Natural killer cell (primary cell): Measurements from ENCODE around the gene PEX10. TPM values are rescaled to one million over a fixed set of nuclear protein-coding genes. Genes with fewer than 3 reads are reported as not detected.

Experiments
- ATAC-seq, 3 donors: fragments of 150-1000 bp in 2 of 3; fragments of 200-7000 bp in 1 of 3; cut with Tn5 transposase; 1 replicate in 1 of 3; 2 replicates in 2 of 3; pipeline ENCODE4 v1.10.0; 2021; ENCODE audit warnings: mild to moderate bottlenecking in 2 of 3, moderate library complexity in 2 of 3
- DNase-seq, 2 donors: peaks; one replicate each; pipeline versions ENCODE4 v3.0.0 to v3.0.0-alpha.2; 2013 to 2021; ENCODE audit warnings: mixed read lengths in 1 of 2
- H3K27ac ChIP-seq: one replicate; pipeline ENCODE4 v1.5.1; 2013; ENCODE audit warnings: mild to moderate bottlenecking, low read length
- H3K27me3 ChIP-seq: one replicate; pipeline ENCODE4 v1.6.1; 2013; ENCODE audit warnings: low read length; ENCODE audit not compliant: control insufficient read depth, insufficient read depth
- H3K36me3 ChIP-seq: one replicate; pipeline ENCODE4 v1.6.1; 2013; ENCODE audit warnings: low read length; ENCODE audit not compliant: control insufficient read depth, insufficient read depth
- H3K4me1 ChIP-seq: one replicate; pipeline ENCODE4 v1.6.1; 2013; ENCODE audit warnings: low read length; ENCODE audit not compliant: control insufficient read depth, insufficient read depth
- H3K4me3 ChIP-seq: one replicate; pipeline ENCODE4 v1.5.1; 2013; ENCODE audit warnings: low read length
- H3K9me3 ChIP-seq: one replicate; pipeline ENCODE4 v1.6.1; 2013; ENCODE audit warnings: low read length; ENCODE audit not compliant: control insufficient read depth, insufficient read depth
- H3K27ac Mint-ChIP-seq, 2 donors: one replicate each; pipeline ENCODE4 v1.8.0; 2022; ENCODE audit warnings: mild to moderate bottlenecking in 2 of 2, mixed read lengths in 2 of 2, moderate library complexity in 1 of 2
- H3K27me3 Mint-ChIP-seq, 2 donors: one replicate each; pipeline ENCODE4 v1.8.0; 2022; ENCODE audit warnings: low read depth in 2 of 2, mixed read lengths in 2 of 2
- H3K36me3 Mint-ChIP-seq: one replicate; pipeline ENCODE4 v1.8.0; 2022; ENCODE audit warnings: mixed read lengths
- H3K4me1 Mint-ChIP-seq, 2 donors: one replicate each; pipeline ENCODE4 v1.8.0; 2022; ENCODE audit warnings: mixed read lengths in 2 of 2
- H3K4me3 Mint-ChIP-seq: one replicate; pipeline ENCODE4 v1.8.0; 2022; ENCODE audit warnings: mild to moderate bottlenecking, moderate library complexity, mixed read lengths
- H3K9me3 Mint-ChIP-seq, 2 donors: one replicate each; pipeline ENCODE4 v1.8.0; 2022; ENCODE audit warnings: mixed read lengths in 2 of 2
- CTCF ChIP-seq: fragments of 200-600 bp; IDR thresholded peaks from one replicate; pipeline ENCODE4 v1.8.0; 2022; ENCODE audit warnings: antibody characterized with exemption
- WGBS: methylation state at CpG from one replicate; pipeline ENCODE4 v1.1.7; 2013; ENCODE audit warnings: missing lambda C conversion rate; ENCODE audit not compliant: insufficient coverage; 5-methylcytosine and 5-hydroxymethylcytosine counted together
- intact Hi-C: fragments of 100-400 bp; cut with micrococcal nuclease; formaldehyde crosslinking; loops from one replicate; pipeline ENCODE4 v1.14.2; 2022
- total RNA-seq, 4 donors: library from RNA; stranded (reverse); fragments of 120-200 nt in 1 of 4; gene quantifications; one replicate each; pipeline versions ENCODE4 v1.2.3 to v1.2.4, GENCODE V29; 2013 to 2022

PEX10 gene
- total RNA-seq, 3 donors from 2014 or later (not counting 1 experiment from before 2014, with no cell fraction given), result 8.1 to 11.1 (median 9.8) TPM

DNA sequence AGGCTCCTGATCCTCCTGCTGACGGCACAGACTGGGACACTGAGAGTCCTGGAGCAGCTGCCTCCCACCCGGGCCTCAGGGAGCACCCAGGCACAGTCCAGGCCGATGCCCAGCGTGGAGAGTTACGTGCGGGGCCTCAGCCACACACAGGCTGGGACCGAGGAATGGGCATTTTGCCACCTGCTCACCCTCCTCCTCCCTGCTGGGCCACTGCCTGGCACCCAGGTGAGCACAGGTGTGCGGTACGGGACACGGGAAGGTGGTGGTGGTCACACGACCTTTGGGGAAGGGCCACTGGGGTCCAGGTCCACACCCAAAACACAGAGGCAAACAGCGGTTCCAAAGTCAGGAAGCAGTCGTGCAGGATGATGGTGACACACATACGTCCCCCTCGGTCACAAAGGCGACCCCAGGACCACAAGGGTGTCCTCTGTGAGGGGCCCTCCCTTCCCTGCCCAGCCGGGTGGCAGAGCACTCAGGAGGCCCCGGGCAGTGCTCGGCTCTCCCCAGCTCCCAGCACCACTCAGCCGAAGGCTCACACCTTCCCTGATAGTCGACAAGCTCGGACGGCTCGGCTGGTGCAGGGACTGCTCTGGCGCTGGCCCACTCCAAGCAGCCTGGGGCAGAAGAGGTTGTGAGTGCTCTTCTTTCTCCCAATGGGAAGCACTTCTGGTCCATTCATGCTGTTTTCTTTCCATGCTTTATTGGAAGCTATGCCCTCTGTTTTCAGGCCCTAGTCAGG, 35.3 kb downstream of the PEX10 start:
- H3K27ac Mint-ChIP-seq, result no peak overlapping the region
- Histone ChIP-seq H3K4me1 (peaks cover 19% of the 10 kb centered on the region), H3K4me3 (no peak overlapping the region), H3K9me3 (no peaks in the 10 kb centered on the region), H3K27me3 (no peaks in the 10 kb centered on the region), H3K27ac (no peak overlapping the region), H3K36me3 (no peaks in the 10 kb centered on the region)
- DNase-seq (no peak), ATAC-seq (no peak)
- 92% methylated on average over 25 of the region's 25 CpGs for whole genome bisulfite sequencing
- no peaks in the 10 kb centered on the region for H3K9me3 Mint-ChIP-seq
- intact Hi-C loops, result no loop called here
- H3K36me3 Mint-ChIP-seq, result no peaks in the 10 kb centered on the region
- H3K27me3 Mint-ChIP-seq, result no peaks in the 10 kb centered on the region
- H3K4me3 Mint-ChIP-seq, result no peak overlapping the region
- no peaks in the 10 kb centered on the region for H3K4me1 Mint-ChIP-seq
- TF ChIP-seq CTCF, result no peak

DNA sequence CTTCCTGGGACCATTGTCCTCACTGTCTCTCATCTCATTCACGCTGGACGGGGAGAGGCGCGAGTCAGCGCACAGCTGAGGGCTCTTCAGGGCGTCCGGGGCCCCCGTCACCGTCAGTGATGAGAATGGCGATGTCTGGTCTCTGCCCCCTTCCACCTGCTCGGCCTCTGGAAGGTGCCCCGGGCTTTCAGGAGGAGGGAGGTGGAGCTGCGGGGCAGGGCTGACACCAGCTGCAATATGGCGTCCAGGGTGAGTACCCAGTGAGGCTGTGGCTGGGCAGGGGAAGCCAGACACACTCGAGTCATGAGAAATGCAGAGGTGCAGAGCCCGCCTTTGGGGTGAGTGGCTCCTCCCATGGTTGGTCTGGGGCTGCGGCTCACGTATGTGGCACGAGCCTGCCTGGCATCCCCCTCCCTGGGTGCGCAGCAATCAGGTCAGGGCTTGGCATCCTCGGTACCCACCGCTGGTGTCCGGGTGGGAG, 36.1 kb downstream of the PEX10 start:
- no peaks in the 10 kb centered on the region for H3K9me3 ChIP-seq
- H3K36me3 ChIP-seq, result no peaks in the 10 kb centered on the region
- H3K27ac ChIP-seq, result no peak overlapping the region
- H3K4me1 Mint-ChIP-seq, result no peaks in the 10 kb centered on the region
- ATAC-seq (no peak), DNase-seq (no peak)
- 93% methylated on average over 23 of the region's 23 CpGs for WGBS
- H3K27ac Mint-ChIP-seq, result no peak overlapping the region
- TF ChIP-seq CTCF, result no peak
- no peak overlapping the region for H3K4me3 ChIP-seq
- no peak overlapping the region for H3K4me3 Mint-ChIP-seq
- H3K9me3 Mint-ChIP-seq, result no peaks in the 10 kb centered on the region
- no peaks in the 10 kb centered on the region for H3K36me3 Mint-ChIP-seq
- H3K27me3 ChIP-seq, result no peaks in the 10 kb centered on the region
- H3K4me1 ChIP-seq, result peaks cover 13% of the 10 kb centered on the region
- H3K27me3 Mint-ChIP-seq, result no peaks in the 10 kb centered on the region
- intact Hi-C loops, result no loop called here

DNA sequence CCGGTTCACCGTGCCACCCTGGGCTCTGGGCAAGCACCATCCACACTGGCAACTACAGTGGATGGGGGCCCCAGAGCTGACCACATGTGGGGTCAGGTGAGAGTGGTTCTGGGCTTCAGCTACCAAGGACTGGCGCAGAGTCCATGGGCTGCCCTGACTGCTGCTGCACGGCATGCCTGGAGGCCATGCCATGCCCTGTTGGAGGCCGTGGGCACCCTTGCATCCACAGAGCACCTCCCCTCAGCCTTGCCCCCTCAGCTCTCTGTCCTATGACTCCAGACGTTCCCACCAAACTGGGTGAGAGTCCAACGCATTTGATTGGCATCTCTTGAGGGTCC, 36.5 kb downstream of the PEX10 start:
- no peaks in the 10 kb centered on the region for H3K9me3 Mint-ChIP-seq
- Histone ChIP-seq H3K9me3 (no peaks in the 10 kb centered on the region), H3K27me3 (no peaks in the 10 kb centered on the region), H3K36me3 (no peaks in the 10 kb centered on the region), H3K4me1 (peaks cover 13% of the 10 kb centered on the region), H3K4me3 (no peak overlapping the region), H3K27ac (no peak overlapping the region)
- TF ChIP-seq CTCF, result no peak
- ATAC-seq (no peak), DNase-seq (no peak)
- no peaks in the 10 kb centered on the region for H3K27me3 Mint-ChIP-seq
- 85% methylated on average over 7 of the region's 7 CpGs for WGBS
- H3K27ac Mint-ChIP-seq, result no peak overlapping the region
- no peaks in the 10 kb centered on the region for H3K36me3 Mint-ChIP-seq
- no peaks in the 10 kb centered on the region for H3K4me1 Mint-ChIP-seq
- H3K4me3 Mint-ChIP-seq, result no peak overlapping the region
- intact Hi-C loops, result no loop called here
